H1 (cell line): ENCODE results near the gene KLF13. TPM values are rescaled to one million over a fixed set of nuclear protein-coding genes. Genes with fewer than 3 reads are reported as not detected.
A peak's percentile ranks its signal among the peaks of the same experiment; 100 is the strongest.

ENCODE experiments used
- CTCF ChIA-PET: fragments of 300-600 bp; sonication (Branson Sonifier 250); formaldehyde crosslinking; loops from one replicate; lab custom pipeline; 2021; ENCODE audit not compliant: partially characterized antibody; lab: Charles Lee
- POLR2A ChIA-PET: fragments of 300-600 bp; sonication (Branson Sonifier 250); formaldehyde crosslinking; loops from one replicate; lab custom pipeline; 2021; ENCODE audit warnings: inconsistent platforms; ENCODE audit not compliant: partially characterized antibody; lab: Charles Lee
- DNase-seq, 2 experiments: peaks; one replicate each; pipeline versions ENCODE4 v3.0.0 to v3.0.0-alpha.2; 2010 to 2022; ENCODE audit warnings: low spot score in 2 of 2, low read depth in 1 of 2, mixed read lengths in 1 of 2
- FAIRE-seq: peaks from 2 replicates; lab custom pipeline; 2011; peaks lifted over from hg19 to GRCh38; lab: Jason Lieb, UNC
- H2AFZ ChIP-seq: 2 replicates; pipeline ENCODE4 v1.8.1; 2012; ENCODE audit warnings: low read length, inconsistent platforms
- H2AK5ac ChIP-seq: 2 replicates; pipeline ENCODE4 v1.6.1; 2013; ENCODE audit warnings: low read depth, low read length
- H2BK120ac ChIP-seq: replicated peaks from 2 replicates; pipeline ENCODE3; 2013; ENCODE audit warnings: low read depth, low read length, inconsistent platforms
- H2BK12ac ChIP-seq: 2 replicates; pipeline ENCODE4 v1.6.1; 2013; ENCODE audit warnings: low read depth, low read length
- H2BK15ac ChIP-seq: 2 replicates; pipeline ENCODE4 v1.6.1; 2013; ENCODE audit warnings: low read length
- H2BK20ac ChIP-seq: 2 replicates; pipeline ENCODE4 v1.6.1; 2013; ENCODE audit warnings: low read length
- H2BK5ac ChIP-seq: 2 replicates; pipeline ENCODE4 v1.6.1; 2013; ENCODE audit warnings: low read depth, low read length
- H3K14ac ChIP-seq: 2 replicates; pipeline ENCODE4 v1.6.1; 2013; ENCODE audit warnings: inconsistent platforms; ENCODE audit not compliant: insufficient read length
- H3K18ac ChIP-seq: 2 replicates; pipeline ENCODE4 v1.6.1; 2013; ENCODE audit warnings: low read length; ENCODE audit errors: extremely low read depth
- H3K23ac ChIP-seq: 2 replicates; pipeline ENCODE4 v1.6.1; 2013; ENCODE audit warnings: inconsistent platforms; ENCODE audit not compliant: insufficient read length
- H3K23me2 ChIP-seq: 2 replicates; pipeline ENCODE4 v1.6.1; 2013; ENCODE audit warnings: low read depth, low read length
- H3K27ac ChIP-seq: 2 replicates; pipeline ENCODE4 v1.6.1; 2011; ENCODE audit warnings: low read depth, low read length, inconsistent platforms
- H3K27me3 ChIP-seq, 4 experiments: replicated peaks in 1 of 4; 1 replicate in 1 of 4; 2 replicates in 3 of 4; pipeline versions ENCODE4 v1.6.1 to v1.8.1; 2011 to 2013; ENCODE audit warnings: low read length in 3 of 4, mild to moderate bottlenecking in 3 of 4, inconsistent platforms in 2 of 4, mixed read lengths in 2 of 4, moderate library complexity in 1 of 4; ENCODE audit not compliant: control insufficient read depth in 3 of 4, insufficient read depth in 3 of 4; ENCODE audit errors: extremely low read depth in 1 of 4
- H3K36me3 ChIP-seq, 4 experiments: 2 replicates each; pipeline versions ENCODE4 v1.6.1 to v1.8.1; 2011 to 2013; ENCODE audit warnings: mild to moderate bottlenecking in 4 of 4, low read length in 3 of 4, moderate library complexity in 2 of 4, control low read depth in 1 of 4, inconsistent platforms in 1 of 4; ENCODE audit not compliant: insufficient read depth in 4 of 4, control insufficient read depth in 2 of 4
- H3K4ac ChIP-seq: replicated peaks from 2 replicates; pipeline ENCODE3; 2013; ENCODE audit warnings: low read length, low read depth, mixed read lengths, inconsistent platforms; ENCODE audit not compliant: insufficient read length
- H3K4me1 ChIP-seq, 4 experiments: replicated peaks in 1 of 4; 1 replicate in 1 of 4; 2 replicates in 3 of 4; pipeline versions ENCODE4 v1.6.1 to v1.8.1; 2011 to 2013; ENCODE audit warnings: low read length in 3 of 4, inconsistent platforms in 2 of 4, mixed read lengths in 1 of 4; ENCODE audit not compliant: insufficient read depth in 4 of 4, control insufficient read depth in 3 of 4
- H3K4me2 ChIP-seq, 2 experiments: 2 replicates each; pipeline versions ENCODE4 v1.6.1 to v1.8.1; 2011 to 2013; ENCODE audit warnings: low read depth in 2 of 2, low read length in 2 of 2, control low read depth in 1 of 2, inconsistent platforms in 1 of 2, mild to moderate bottlenecking in 1 of 2; ENCODE audit not compliant: insufficient read depth in 1 of 2
- H3K4me3 ChIP-seq, 4 experiments: fragments of 200-600, 300-600 bp in 1 of 4; sonication (generic), shearing (Covaris generic), sonication (Bioruptor Twin) in 1 of 4; 2 replicates each; pipeline versions ENCODE4 v1.5.1 to v1.8.1; 2011 to 2016; ENCODE audit warnings: low read length in 4 of 4, low read depth in 3 of 4, control low read depth in 2 of 4, inconsistent platforms in 2 of 4, mild to moderate bottlenecking in 2 of 4, mixed read lengths in 1 of 4, moderate library complexity in 1 of 4; ENCODE audit not compliant: insufficient read depth in 2 of 4; ENCODE audit errors: extremely low read depth in 1 of 4
- H3K56ac ChIP-seq: replicated peaks from 2 replicates; pipeline ENCODE3; 2013; ENCODE audit warnings: low read depth, mild to moderate bottlenecking, mixed read lengths, low read length, inconsistent platforms; ENCODE audit not compliant: insufficient read length
- H3K79me1 ChIP-seq: 2 replicates; pipeline ENCODE4 v1.6.1; 2013; ENCODE audit warnings: low read depth, low read length, control low read depth
- H3K79me2 ChIP-seq, 2 experiments: 2 replicates each; pipeline versions ENCODE4 v1.6.1 to v1.8.1; 2012 to 2013; ENCODE audit warnings: low read length in 2 of 2, mild to moderate bottlenecking in 2 of 2, inconsistent platforms in 1 of 2; ENCODE audit not compliant: insufficient read depth in 2 of 2, control insufficient read depth in 1 of 2
- H3K9ac ChIP-seq, 4 experiments: replicated peaks in 1 of 4; 1 replicate in 1 of 4; 2 replicates in 3 of 4; pipeline versions ENCODE4 v1.6.1 to v1.8.1; 2011 to 2013; ENCODE audit warnings: low read depth in 3 of 4, low read length in 3 of 4, control low read depth in 2 of 4, mild to moderate bottlenecking in 2 of 4, moderate library complexity in 2 of 4, inconsistent platforms in 1 of 4; ENCODE audit errors: extremely low read depth in 1 of 4
- H3K9me3 ChIP-seq, 2 experiments: 2 replicates each; pipeline versions ENCODE4 v1.6.1 to v1.8.1; 2012 to 2013; ENCODE audit warnings: mild to moderate bottlenecking in 2 of 2, moderate library complexity in 2 of 2, control low read depth in 1 of 2, inconsistent platforms in 1 of 2, low read depth in 1 of 2, low read length in 1 of 2, mixed read lengths in 1 of 2; ENCODE audit not compliant: insufficient read depth in 2 of 2
- H4K20me1 ChIP-seq, 2 experiments: replicated peaks in 1 of 2; 2 replicates each; pipeline versions ENCODE3 to v1.8.1; 2011 to 2013; ENCODE audit warnings: inconsistent platforms in 2 of 2, low read length in 2 of 2, mild to moderate bottlenecking in 1 of 2; ENCODE audit not compliant: insufficient read depth in 2 of 2, control insufficient read depth in 1 of 2
- H4K5ac ChIP-seq: 2 replicates; pipeline ENCODE4 v1.6.1; 2013; ENCODE audit warnings: low read length, low read depth, mixed read lengths, inconsistent platforms; ENCODE audit not compliant: insufficient read length
- H4K8ac ChIP-seq: 2 replicates; pipeline ENCODE4 v1.8.0; 2013; ENCODE audit warnings: mild to moderate bottlenecking, moderate library complexity, low read length, inconsistent platforms; ENCODE audit not compliant: insufficient read depth; ENCODE audit errors: extremely low read depth
- H4K91ac ChIP-seq: replicated peaks from 2 replicates; pipeline ENCODE3; 2013; ENCODE audit warnings: low read length, mixed read lengths, inconsistent platforms; ENCODE audit not compliant: insufficient read length
- ASH2L ChIP-seq: fragments of 200-600, 300-600 bp; sonication (generic); IDR thresholded peaks from one replicate; pipeline ENCODE4 v1.7.1; 2017; ENCODE audit warnings: low read length
- BACH1 ChIP-seq: IDR thresholded peaks from 2 replicates; pipeline ENCODE4 v1.6.1; 2012; ENCODE audit warnings: low read length, improper control_type of control experiment
- CBX5 ChIP-seq: fragments of 300-800, 300-1000 bp; sonication (generic); IDR thresholded peaks from 2 replicates; pipeline ENCODE4 v1.7.1; 2016; ENCODE audit warnings: antibody characterized with exemption, low read length, low read depth
- CHD1 ChIP-seq: IDR thresholded peaks from 2 replicates; pipeline ENCODE4 v1.6.1; 2012; ENCODE audit warnings: low read depth, low read length, improper control_type of control experiment
- CREB1 ChIP-seq: IDR thresholded peaks from 2 replicates; pipeline ENCODE4 v1.6.1; 2012; ENCODE audit warnings: inconsistent platforms
- EZH2 ChIP-seq: fragments of 200-600 bp; sonication (generic); IDR thresholded peaks from 2 replicates; pipeline ENCODE4 v1.7.1; 2012; ENCODE audit warnings: low read depth, mild to moderate bottlenecking, moderate library complexity, low read length, inconsistent platforms; ENCODE audit not compliant: severe bottlenecking
- KDM1A ChIP-seq: fragments of 200-600, 300-600 bp; sonication (generic); IDR thresholded peaks from 2 replicates; pipeline ENCODE4 v1.7.1; 2016; ENCODE audit warnings: mild to moderate bottlenecking, low read length, borderline replicate concordance
- NRF1 ChIP-seq: IDR thresholded peaks from 2 replicates; pipeline ENCODE4 v1.6.1; 2011; ENCODE audit warnings: mild to moderate bottlenecking, low read depth, low read length, improper control_type of control experiment
- RBBP5 ChIP-seq: IDR thresholded peaks from 2 replicates; pipeline ENCODE4 v1.7.1; 2012; ENCODE audit warnings: low read depth, mild to moderate bottlenecking, inconsistent platforms, low read length, moderate library complexity, borderline replicate concordance
- SP1 ChIP-seq: IDR thresholded peaks from 2 replicates; pipeline ENCODE4 v1.6.1; 2011; ENCODE audit warnings: low read depth, low read length
- SP2 ChIP-seq: IDR thresholded peaks from 2 replicates; pipeline ENCODE4 v1.6.1; 2012; ENCODE audit warnings: mild to moderate bottlenecking, low read length, inconsistent platforms
- SUZ12 ChIP-seq: fragments of 200-600 bp; sonication (generic); IDR thresholded peaks from 2 replicates; pipeline ENCODE4 v1.6.1; 2012; ENCODE audit warnings: mild to moderate bottlenecking, inconsistent platforms, low read length, moderate library complexity, mixed read lengths
- TAF1 ChIP-seq: IDR thresholded peaks from 2 replicates; pipeline ENCODE4 v1.6.1; 2011; ENCODE audit warnings: mild to moderate bottlenecking, low read depth, low read length
- TEAD4 ChIP-seq: IDR thresholded peaks from 2 replicates; pipeline ENCODE4 v1.6.1; 2012; ENCODE audit warnings: low read depth, low read length, inconsistent platforms, mixed read lengths
- ZNF274 ChIP-seq: IDR thresholded peaks from 2 replicates; pipeline ENCODE4 v1.7.0; 2012; ENCODE audit warnings: low read length, borderline replicate concordance; ENCODE audit errors: extremely low read depth
- WGBS, 2 experiments: shearing (Covaris generic) in 1 of 2; methylation state at CpG; one replicate each; pipeline versions ENCODE4 v1.1.6 to v1.1.7; 2013 to 2015; ENCODE audit warnings: low lambda C conversion rate in 2 of 2, mixed read lengths in 2 of 2, inconsistent platforms in 1 of 2, low coverage in 1 of 2, missing lambda C conversion rate in 1 of 2; ENCODE audit not compliant: insufficient replicate concordance in 2 of 2, insufficient coverage in 1 of 2, insufficient read length in 1 of 2; ENCODE audit errors: extremely low coverage in 1 of 2, missing lambda C conversion rate in 1 of 2; 5-methylcytosine and 5-hydroxymethylcytosine counted together
- polyA plus RNA-seq, 7 experiments: library from polyadenylated mRNA; depleted of rRNA in 3 of 7; stranded (reverse) in 5 of 7; unstranded in 2 of 7; fragments of >200 nt in 5 of 7; fragments of 200-250 nt in 2 of 7; gene quantifications; 1 replicate in 5 of 7; 2 replicates in 1 of 7; 4 replicates in 1 of 7; pipeline versions ENCODE4 v1.2.1 to v1.2.3, GENCODE V29; 2011 to 2013; ENCODE audit warnings: missing spikeins in 2 of 7, mixed read lengths in 2 of 7
- total RNA-seq: library from RNA; stranded (reverse); fragmentation: NEBNext Ultra II Directional; extraction: Animal tissue kit (Norgen Biotek cat#: 25700); gene quantifications from 2 replicates; pipeline ENCODE4 v1.2.1, GENCODE V29; 2021

The KLF13 gene
- total and polyA plus RNA-seq, 2 of the 8 experiments (the other 6 are each of a cell fraction or from before 2014, with no cell fraction given), result 18.3 to 33.4 TPM

GRCh38 chr15:31389576-31389975, 62.9 kb downstream of the KLF13 start:
- H3K4ac ChIP-seq, result no peak overlapping the region
- H3K27ac ChIP-seq, result no peak overlapping the region
- H4K20me1 ChIP-seq, result no peaks in the 10 kb centered on the region
- peak overlapping the region; percentile 72; the same call in 1 of the 2 replicates for H2AK5ac ChIP-seq
- no peak overlapping the region for H3K4me2 ChIP-seq
- no peak overlapping the region for H2AFZ ChIP-seq
- no peak overlapping the region for H4K8ac ChIP-seq
- no peak overlapping the region for H2BK20ac ChIP-seq
- no peak overlapping the region for H2BK120ac ChIP-seq
- POLR2A ChIA-PET, result interaction anchor here (1.3 to 1.6 kb wide), 2 partner anchors 27 to 61 kb away, joined by 3 read pairs; no protein-coding TSS in a partner anchor
- H3K18ac ChIP-seq, result no peak overlapping the region
- peak in 1 of 2 experiments; percentile 26 for DNase-seq
- 0 out of 2 replicates have a peak overlapping the region, but pooled peaks have one; percentile 61 for H2BK15ac ChIP-seq
- no peak overlapping the region for H2BK5ac ChIP-seq
- H3K79me2 ChIP-seq, result no peaks in the 10 kb centered on the region
- no peak overlapping the region for H3K56ac ChIP-seq
- no peaks in the 10 kb centered on the region for H3K79me1 ChIP-seq
- no peaks in the 10 kb centered on the region for H3K9me3 ChIP-seq
- no peak overlapping the region for H3K9ac ChIP-seq
- 76% methylated on average over 4 of the region's 4 CpGs; no CpG with 5 or more reads in 1 of the 2 experiments for WGBS, 2 experiments
- H4K91ac ChIP-seq, result no peak overlapping the region
- no peak overlapping the region for H3K23ac ChIP-seq
- CTCF ChIA-PET, result interaction anchor here (0.8 to 2.0 kb wide), 5 partner anchors 8 to 27 kb away, joined by 3 to 5 read pairs (median 3); no protein-coding TSS in a partner anchor
- H3K14ac ChIP-seq, result no peak overlapping the region
- peaks cover 7 to 23% (median 21%) of the 10 kb centered on the region in 4 experiments; a peak in 6 of 7 replicates for H3K27me3 ChIP-seq
- no peak for FAIRE-seq
- peaks cover 0 to 5% (median 4%) of the 10 kb centered on the region in 4 experiments; a peak in 5 of 7 replicates for H3K4me1 ChIP-seq
- H3K23me2 ChIP-seq, result peaks cover 11% of the 10 kb centered on the region
- H2BK12ac ChIP-seq, result no peak overlapping the region
- no peaks in the 10 kb centered on the region for H3K36me3 ChIP-seq
- no peak overlapping the region for H4K5ac ChIP-seq
- no peak overlapping the region for H3K4me3 ChIP-seq
- TF ChIP-seq CREB1, result no peak
- TF ChIP-seq BACH1, result no peak
- no peak for TF ChIP-seq ZNF274
- no peak for TF ChIP-seq ASH2L
- no peak for TF ChIP-seq RBBP5
- TF ChIP-seq TEAD4, result no peak
- TF ChIP-seq SP1, result no peak
- no peak for TF ChIP-seq SP2
- TF ChIP-seq EZH2, result no peak
- TF ChIP-seq KDM1A, result no peak
- TF ChIP-seq CHD1, result no peak
- no peak for TF ChIP-seq CBX5
- no peak for TF ChIP-seq NRF1
- no peak for TF ChIP-seq SUZ12
- no peak for TF ChIP-seq TAF1
